NCI-H526 (cell line): ENCODE measurements around the gene PCGF2.
"Not testable (repeated sequence)": the region's sequence is repeated elsewhere in the genome, so short reads cannot be mapped to it uniquely, and the experiment has no call there.

Experiments
- DNase-seq, 2 experiments: peaks; one replicate each; lab custom pipeline; 2025; lab: John Stamatoyannopoulos, UW

Gene PCGF2

GRCh38 chr17:38748149-38748891 lies at the start of gene PCGF2:
TSS of gene PCGF2 (minus strand) at chr17:38748336. CDS start at chr17:38740402, 7,934 bp downstream.
- peak; percentile 89 to 96 for DNase-seq

GRCh38 chr17:38797828-38798227 lies 49.7 kb upstream of the PCGF2 start:
- no peak for DNase-seq

- no peak for DNase-seq
Measured at GRCh38 chr17:38797158-38797490, 49.0 kb upstream of the PCGF2 start.

DNA sequence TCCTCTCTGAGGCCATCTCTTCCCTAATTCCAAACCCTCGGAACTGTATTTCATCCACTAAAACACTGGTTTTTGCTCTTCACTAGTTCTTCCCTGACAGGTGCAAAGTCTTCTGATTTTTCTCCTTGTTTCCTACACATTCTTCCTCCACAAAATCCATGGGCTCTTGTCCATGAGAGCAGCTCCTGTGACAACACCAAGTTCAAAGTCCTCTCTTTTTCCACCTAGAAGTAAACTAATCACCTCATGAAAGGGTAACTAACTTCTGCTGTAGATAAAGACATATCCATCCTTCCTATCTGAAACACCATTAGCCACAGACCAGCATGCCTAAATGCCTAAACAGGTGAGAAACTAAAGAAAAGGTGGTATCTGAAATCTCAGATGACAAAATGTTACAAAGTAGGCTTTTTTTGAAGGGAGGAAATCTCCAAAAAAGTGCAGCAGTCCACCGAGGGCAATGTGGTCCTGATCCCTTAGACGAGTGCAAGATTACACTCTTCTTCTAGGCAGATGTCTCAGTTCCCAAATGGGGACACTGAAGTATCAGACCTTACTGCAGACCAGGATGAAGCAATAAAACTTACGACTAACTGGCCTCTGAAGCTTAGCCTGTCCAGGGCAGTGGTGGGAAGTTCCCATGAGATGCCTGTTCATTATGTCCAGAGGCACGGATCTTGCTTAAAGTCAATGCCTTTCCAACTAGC lies 48.5 kb upstream of the PCGF2 start:
- no peak for DNase-seq

DNA sequence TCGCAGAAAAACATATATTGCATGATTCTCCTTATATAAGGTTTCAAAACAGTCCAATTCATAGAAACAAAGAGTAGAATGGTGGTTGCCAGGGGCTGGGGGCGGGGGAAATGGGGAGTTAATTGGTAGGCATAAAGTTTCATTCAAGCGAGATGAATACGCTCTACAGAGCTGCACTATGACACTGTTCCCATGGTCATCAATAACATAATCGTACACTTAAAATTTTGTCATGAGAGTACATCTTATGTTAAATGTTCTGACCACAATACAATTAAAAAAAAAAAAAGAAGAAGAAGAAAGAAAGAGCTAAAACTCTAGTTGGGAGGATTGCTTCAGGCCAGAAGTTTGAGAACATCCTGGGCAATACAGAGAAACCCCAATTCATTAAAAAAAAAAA lies 46.1 kb upstream of the PCGF2 start:
- no peak for DNase-seq

DNA sequence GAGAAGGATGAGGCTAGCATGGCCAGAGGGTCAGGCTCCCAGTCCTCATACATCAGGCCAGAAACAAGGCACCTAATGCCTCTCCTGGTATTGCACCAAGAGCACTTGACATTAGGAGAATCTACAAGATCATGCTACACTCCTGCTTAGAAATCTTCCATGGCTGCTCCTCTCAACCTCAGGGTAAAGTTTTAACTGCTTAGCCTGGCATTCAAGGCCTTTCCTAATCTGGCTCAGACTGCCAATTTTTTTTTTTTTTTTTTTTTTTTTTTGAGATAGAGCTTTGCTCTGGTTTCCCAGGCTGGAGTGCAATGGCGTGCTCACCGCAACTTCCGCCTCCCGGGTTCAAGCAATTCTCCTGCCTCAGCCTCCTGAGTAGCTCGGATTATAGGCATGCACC lies 43.0 kb upstream of the PCGF2 start:
- no peak for DNase-seq

- DNase-seq: not testable (repeated sequence)
Measured at GRCh38 chr17:38790148-38790707, 42.1 kb upstream of the PCGF2 start.

GRCh38 chr17:38789185-38789584 lies 41.0 kb upstream of the PCGF2 start:
- DNase-seq: no peak

- DNase-seq: not testable (repeated sequence)
Measured at GRCh38 chr17:38787999-38788398, 39.9 kb upstream of the PCGF2 start.

GRCh38 chr17:38786372-38786771 lies 38.2 kb upstream of the PCGF2 start:
- no peak for DNase-seq

DNA sequence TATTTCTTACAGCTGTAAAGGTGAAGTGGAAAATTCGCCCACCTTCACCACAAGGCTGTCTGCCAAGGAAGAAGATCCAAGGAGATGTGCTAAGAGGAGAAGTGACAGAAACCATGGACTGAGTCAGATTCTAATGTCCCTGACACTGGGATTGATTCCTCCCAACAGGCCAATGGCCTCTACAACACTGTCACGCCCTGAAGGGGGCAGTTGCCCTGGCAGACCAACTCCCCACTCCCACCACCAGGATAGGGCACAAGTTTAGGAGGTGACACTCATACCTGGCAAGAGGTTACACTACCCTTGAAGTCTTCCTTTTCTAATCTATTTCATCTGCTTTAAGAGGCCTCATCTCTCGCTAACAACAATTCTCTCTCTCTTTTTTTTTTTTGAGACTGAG lies 35.1 kb upstream of the PCGF2 start:
- no peak for DNase-seq

DNA sequence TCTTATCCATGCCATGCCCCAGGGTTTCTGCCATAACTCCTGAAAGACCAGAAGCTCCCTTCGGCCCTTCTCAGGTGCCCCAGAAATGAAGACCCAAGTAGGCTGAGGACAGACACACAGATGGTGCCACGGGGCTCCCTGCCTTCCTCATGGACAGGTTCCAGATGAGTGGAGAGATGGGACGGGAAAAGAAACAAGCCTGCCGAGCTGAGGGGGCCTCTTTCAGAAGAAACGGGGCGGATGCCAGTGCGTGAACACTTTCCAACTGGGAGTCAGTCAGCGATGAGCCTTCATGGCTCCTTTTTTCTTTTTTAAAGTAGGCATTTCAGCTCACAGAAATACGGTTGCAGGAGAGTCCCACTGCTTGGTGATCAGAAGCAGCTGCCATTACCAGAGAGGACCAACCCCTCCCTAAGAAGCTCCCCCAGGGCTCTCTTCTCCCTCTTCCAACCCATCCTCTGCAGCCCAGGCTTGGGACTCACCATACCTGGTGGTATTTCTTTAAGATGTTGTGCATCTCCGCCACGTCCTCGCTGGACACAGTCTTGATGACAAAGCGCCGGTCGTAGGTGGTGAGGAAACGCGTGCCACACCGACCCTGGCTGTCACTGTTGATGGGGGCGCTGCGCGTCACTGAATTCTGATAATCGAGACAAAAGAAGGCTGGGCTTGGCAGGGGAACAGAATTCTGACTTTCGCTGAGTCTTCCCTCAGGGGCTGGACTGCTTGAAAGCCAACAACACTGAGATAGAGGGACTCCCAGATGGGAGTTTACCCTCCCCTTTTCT lies 32.0 kb upstream of the PCGF2 start:
- no peak for DNase-seq

DNA sequence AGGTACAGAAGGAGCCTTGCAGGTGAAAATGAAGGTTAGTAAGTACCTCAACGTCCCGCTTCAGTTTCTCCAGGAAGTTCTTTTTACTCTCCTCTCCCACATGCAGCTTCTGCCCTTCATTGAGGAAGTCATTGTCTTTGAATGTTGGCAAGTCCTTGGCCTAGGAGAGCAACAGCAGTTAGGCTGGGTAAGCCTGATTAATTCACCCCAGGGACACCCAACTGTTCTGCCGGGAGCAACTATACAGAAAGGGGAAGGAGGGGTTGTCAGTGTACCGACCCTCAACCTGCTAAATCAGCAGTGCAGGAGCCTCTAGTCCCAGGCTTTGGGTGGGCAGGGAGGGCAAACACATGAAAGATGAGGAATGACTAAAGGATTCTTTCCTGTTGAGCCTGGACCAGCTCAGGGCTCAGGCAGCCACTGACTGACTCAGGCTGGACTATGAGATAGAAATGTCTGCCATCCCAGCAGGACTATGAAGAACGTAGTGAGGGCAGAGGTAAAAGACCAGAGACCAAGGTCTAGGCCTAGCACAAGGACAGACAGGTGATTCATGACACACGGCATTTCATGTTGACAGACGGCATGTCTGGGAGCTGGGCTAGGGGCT lies 29.6 kb upstream of the PCGF2 start:
- DNase-seq: no peak

GRCh38 chr17:38773258-38773657 lies 25.1 kb upstream of the PCGF2 start:
- DNase-seq: no peak

DNA sequence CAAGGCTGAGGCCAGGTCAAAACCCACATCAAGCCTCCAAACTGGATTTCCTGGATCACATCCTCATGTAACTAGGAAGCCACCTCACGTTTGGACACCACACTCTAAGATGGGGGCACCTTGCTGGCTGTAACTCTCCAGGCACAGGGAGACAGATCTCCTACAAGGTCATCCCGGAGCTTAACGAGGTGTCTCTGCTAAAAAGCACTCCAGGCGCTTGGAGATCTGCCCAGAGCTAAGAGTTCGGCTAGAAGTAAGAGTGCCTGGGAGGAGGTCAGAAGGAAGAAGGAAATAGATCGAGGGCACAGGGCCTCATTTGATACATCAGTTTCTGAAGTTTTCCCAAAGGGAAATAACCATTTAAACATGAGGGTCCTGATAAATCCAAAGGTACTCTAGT lies 20.3 kb upstream of the PCGF2 start:
- DNase-seq: no peak

GRCh38 chr17:38766341-38766740 lies 18.2 kb upstream of the PCGF2 start:
- DNase-seq: no peak

GRCh38 chr17:38762231-38762630 lies 14.1 kb upstream of the PCGF2 start:
- DNase-seq: no peak

DNA sequence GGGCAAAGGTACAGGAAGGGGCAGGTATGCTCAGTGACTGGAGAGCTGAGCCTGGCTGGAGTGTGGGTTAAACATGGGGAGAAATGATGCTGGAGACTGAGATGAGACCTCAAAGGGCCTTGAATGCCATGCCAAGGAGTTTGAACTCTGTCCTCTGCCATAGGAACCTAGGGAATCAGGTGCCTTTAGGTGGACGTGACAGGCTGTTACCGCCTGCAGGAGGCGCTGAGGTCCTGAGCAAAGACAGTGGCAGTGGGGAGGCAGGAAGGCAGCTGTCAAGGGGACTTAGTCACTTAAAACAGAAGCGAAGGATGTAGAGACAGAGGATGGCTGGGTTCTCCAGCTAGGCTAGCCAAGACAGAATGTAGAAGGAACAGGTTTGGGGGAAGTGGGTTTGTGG lies 13.5 kb upstream of the PCGF2 start:
- peak in 1 of 2 experiments; percentile 47 for DNase-seq

DNA sequence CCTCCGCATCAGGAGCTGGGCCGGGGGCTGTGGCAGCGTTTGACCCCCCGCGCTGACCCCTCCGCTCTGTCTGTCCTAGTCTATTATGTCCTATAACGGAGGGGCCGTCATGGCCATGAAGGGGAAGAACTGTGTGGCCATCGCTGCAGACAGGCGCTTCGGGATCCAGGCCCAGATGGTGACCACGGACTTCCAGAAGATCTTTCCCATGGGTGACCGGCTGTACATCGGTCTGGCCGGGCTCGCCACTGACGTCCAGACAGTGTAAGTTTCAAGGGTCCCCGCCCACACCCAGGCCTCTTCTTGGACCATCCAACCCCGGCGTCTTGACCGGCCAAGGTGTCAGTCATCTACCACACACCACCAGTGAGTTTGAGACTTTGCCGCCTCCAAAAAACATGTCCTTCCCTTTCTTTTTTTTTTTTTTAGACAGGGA lies 5.0 kb upstream of the PCGF2 start:
- no peak for DNase-seq

GRCh38 chr17:38752308-38753070 lies 4.4 kb upstream of the PCGF2 start, which contains the start of gene PSMB3:
TSS of gene PSMB3 (plus strand) at chr17:38752741. CDS start at chr17:38752827, 86 bp downstream.
- DNase-seq: peak; percentile 99

GRCh38 chr17:38751808-38752307 lies 3.7 kb upstream of the PCGF2 start:
- peak; percentile 71 to 88 for DNase-seq
